Measurements from ENCODE around the gene LRMDA. TPM values are rescaled to one million over a fixed set of nuclear protein-coding genes. Genes with fewer than 3 reads are reported as not detected.
A peak's percentile ranks its signal among the peaks of the same experiment; 100 is the strongest.

LRMDA gene
- total and polyA plus RNA-seq, 2 of the 13 experiments (the other 11 are each of a cell fraction or from before 2014, with no cell fraction given): 13.4 to 22.0 TPM

DNA sequence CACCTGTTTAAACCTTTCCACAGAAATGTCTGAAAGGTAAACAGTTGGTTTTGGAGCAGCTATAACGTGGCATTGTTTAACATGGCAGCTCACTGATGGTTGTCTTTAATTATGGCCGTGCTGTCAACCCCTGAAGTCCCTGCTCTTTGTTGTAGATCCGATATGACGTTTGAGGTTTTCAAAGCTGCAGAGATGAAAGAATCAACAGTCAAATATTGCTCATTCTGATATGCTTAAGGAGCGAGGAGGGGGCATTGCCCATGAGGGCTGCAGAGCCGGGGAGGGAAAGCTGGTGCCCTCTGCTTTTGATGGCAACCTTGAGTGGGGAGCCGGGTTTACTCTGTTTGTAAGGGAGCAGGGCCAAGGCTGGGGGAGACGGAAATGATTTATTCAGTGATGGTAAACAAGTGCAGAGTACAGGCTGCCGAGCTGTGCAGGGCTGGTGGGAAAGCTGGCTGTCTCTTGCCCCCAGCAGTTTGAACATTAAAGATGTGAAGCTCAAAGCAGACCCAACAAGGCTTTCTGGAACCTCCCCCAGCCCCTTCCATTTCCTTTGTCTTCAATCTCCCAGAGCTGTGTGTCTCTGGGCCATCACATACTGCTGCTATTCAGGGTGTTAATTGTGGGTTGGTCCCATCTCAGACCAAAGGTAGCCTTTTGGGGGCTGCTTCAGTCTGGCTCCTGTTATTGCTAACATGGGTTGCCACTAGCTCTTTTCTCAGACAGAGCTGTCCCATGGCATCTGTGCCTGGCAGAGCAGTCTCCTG, 345.5 kb downstream of the LRMDA start (continued):
- TF ChIP-seq, protein P1, sequence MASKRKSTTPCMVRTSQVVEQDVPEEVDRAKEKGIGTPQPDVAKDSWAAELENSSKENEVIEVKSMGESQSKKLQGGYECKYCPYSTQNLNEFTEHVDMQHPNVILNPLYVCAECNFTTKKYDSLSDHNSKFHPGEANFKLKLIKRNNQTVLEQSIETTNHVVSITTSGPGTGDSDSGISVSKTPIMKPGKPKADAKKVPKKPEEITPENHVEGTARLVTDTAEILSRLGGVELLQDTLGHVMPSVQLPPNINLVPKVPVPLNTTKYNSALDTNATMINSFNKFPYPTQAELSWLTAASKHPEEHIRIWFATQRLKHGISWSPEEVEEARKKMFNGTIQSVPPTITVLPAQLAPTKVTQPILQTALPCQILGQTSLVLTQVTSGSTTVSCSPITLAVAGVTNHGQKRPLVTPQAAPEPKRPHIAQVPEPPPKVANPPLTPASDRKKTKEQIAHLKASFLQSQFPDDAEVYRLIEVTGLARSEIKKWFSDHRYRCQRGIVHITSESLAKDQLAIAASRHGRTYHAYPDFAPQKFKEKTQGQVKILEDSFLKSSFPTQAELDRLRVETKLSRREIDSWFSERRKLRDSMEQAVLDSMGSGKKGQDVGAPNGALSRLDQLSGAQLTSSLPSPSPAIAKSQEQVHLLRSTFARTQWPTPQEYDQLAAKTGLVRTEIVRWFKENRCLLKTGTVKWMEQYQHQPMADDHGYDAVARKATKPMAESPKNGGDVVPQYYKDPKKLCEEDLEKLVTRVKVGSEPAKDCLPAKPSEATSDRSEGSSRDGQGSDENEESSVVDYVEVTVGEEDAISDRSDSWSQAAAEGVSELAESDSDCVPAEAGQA (IDR thresholded peaks at IDR 0.05; ENCODE audit: low read depth): 0 out of 2 replicates have a peak, but pooled peaks have one; percentile 58
- TF ChIP-seq, protein P1 (CRISPR knock-in tag; IDR thresholded peaks at IDR 0.05; ENCODE audit: borderline replicate concordance): no peak
- TF ChIP-seq ZFP1 (CRISPR knock-in tag; IDR thresholded peaks at IDR 0.05) (no peak), ZNF724P (CRISPR knock-in tag; IDR thresholded peaks at IDR 0.05; ENCODE audit: borderline replicate concordance) (no peak), ZNF788 (CRISPR knock-in tag; IDR thresholded peaks at IDR 0.05; ENCODE audit: borderline replicate concordance) (peak; percentile 84; the same call in 1 of the 2 replicates), CBFB (CRISPR knock-in tag; IDR thresholded peaks at IDR 0.05) (peak; percentile 82), NR3C1 (CRISPR knock-in tag; IDR thresholded peaks at IDR 0.05) (no peak), ARNTL (CRISPR knock-in tag; IDR thresholded peaks at IDR 0.05) (peak; percentile 83), HOXA7 (CRISPR knock-in tag; IDR thresholded peaks at IDR 0.05) (no peak), TCF7L2 (IDR thresholded peaks at IDR 0.05; ENCODE audit: low read depth, low read length) (peak; percentile 87), MAFK (conservative IDR thresholded peaks at IDR 0.05 in 1 of 2, IDR thresholded peaks at IDR 0.05 in 1 of 2; ENCODE audit: low read length in 2 of 2) (no peak), RXRA (CRISPR knock-in tag; IDR thresholded peaks at IDR 0.05) (peak; percentile 96), CCAR2 (optimal IDR thresholded peaks at IDR 0.05; ENCODE audit: low read depth, low read length) (no peak), KLF12 (CRISPR knock-in tag; IDR thresholded peaks at IDR 0.05; ENCODE audit: borderline replicate concordance) (no peak), TAF15 (IDR thresholded peaks at IDR 0.05; ENCODE audit: low read depth, low read length, poor library complexity, severe bottlenecking) (no peak)
- TF ChIP-seq, protein P2, sequence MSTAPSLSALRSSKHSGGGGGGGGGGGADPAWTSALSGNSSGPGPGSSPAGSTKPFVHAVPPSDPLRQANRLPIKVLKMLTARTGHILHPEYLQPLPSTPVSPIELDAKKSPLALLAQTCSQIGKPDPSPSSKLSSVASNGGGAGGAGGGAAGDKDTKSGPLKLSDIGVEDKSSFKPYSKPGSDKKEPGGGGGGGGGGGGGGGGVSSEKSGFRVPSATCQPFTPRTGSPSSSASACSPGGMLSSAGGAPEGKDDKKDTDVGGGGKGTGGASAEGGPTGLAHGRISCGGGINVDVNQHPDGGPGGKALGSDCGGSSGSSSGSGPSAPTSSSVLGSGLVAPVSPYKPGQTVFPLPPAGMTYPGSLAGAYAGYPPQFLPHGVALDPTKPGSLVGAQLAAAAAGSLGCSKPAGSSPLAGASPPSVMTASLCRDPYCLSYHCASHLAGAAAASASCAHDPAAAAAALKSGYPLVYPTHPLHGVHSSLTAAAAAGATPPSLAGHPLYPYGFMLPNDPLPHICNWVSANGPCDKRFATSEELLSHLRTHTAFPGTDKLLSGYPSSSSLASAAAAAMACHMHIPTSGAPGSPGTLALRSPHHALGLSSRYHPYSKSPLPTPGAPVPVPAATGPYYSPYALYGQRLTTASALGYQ (CRISPR knock-in tag; IDR thresholded peaks at IDR 0.05): peak; percentile 92
- TF ChIP-seq, protein P3, sequence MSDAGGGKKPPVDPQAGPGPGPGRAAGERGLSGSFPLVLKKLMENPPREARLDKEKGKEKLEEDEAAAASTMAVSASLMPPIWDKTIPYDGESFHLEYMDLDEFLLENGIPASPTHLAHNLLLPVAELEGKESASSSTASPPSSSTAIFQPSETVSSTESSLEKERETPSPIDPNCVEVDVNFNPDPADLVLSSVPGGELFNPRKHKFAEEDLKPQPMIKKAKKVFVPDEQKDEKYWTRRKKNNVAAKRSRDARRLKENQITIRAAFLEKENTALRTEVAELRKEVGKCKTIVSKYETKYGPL (CRISPR knock-in tag; IDR thresholded peaks at IDR 0.05): no peak
- TF ChIP-seq, protein P4, sequence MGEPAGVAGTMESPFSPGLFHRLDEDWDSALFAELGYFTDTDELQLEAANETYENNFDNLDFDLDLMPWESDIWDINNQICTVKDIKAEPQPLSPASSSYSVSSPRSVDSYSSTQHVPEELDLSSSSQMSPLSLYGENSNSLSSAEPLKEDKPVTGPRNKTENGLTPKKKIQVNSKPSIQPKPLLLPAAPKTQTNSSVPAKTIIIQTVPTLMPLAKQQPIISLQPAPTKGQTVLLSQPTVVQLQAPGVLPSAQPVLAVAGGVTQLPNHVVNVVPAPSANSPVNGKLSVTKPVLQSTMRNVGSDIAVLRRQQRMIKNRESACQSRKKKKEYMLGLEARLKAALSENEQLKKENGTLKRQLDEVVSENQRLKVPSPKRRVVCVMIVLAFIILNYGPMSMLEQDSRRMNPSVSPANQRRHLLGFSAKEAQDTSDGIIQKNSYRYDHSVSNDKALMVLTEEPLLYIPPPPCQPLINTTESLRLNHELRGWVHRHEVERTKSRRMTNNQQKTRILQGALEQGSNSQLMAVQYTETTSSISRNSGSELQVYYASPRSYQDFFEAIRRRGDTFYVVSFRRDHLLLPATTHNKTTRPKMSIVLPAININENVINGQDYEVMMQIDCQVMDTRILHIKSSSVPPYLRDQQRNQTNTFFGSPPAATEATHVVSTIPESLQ (CRISPR knock-in tag; conservative IDR thresholded peaks at IDR 0.05): no peak

All from HepG2 (cell line).